ENCODE results near the gene LDB1.
A peak's percentile ranks its signal among the peaks of the same experiment; 100 is the strongest.

The LDB1 gene

DNA sequence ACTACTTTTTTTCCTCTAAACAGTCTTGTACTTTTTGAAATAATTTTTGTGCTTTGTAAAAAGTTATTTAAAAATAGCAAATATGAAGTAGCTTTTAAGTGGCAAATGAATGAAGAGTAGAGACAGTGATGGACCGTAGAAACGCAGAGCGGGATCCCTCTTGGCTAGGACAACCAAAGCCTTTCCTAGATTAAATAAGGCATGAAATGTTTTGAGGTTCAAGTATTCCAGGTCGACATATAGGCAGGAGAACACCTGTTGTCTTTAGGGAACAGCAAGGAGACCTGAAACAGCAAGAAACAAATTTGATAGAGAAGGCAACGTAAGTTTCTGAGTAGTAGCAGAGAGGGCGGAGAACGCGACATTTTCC lies 12.0 kb upstream of the LDB1 start:
- no peak for TF ChIP-seq Cebpa-rat (IDR thresholded peaks at IDR 0.05)
- Histone ChIP-seq H3K27me3 (no peaks in the 10 kb centered on the region), H4K20me1 (peaks cover 28 to 39% (median 36%) of the 10 kb centered on the region in 11 experiments; a peak in 21 of 22 replicates), H3K4me2 (peak overlapping the region; percentile 30 to 94 (median 54); a peak in 21 of 22 replicates), H3K27ac (peak overlapping the region in 2 of 11 experiments; percentile 1 to 27; a peak in 3 of 22 replicates), H3K4me1 (peaks cover 21 to 40% (median 30%) of the 10 kb centered on the region in 10 experiments), H3K4me3 (peak overlapping the region; percentile 69 to 100 (median 94); a peak in 19 of 20 replicates), H3K36me3 (peaks cover 0 to 32% (median 23%) of the 10 kb centered on the region in 11 experiments; a peak in 16 of 22 replicates), H3K9ac (peak overlapping the region in 9 of 11 experiments; percentile 93 to 100 (median 99); a peak in 14 of 22 replicates), H3K9me3 (replicated peaks in 1 of 11) (no peaks in the 10 kb centered on the region)

DNA sequence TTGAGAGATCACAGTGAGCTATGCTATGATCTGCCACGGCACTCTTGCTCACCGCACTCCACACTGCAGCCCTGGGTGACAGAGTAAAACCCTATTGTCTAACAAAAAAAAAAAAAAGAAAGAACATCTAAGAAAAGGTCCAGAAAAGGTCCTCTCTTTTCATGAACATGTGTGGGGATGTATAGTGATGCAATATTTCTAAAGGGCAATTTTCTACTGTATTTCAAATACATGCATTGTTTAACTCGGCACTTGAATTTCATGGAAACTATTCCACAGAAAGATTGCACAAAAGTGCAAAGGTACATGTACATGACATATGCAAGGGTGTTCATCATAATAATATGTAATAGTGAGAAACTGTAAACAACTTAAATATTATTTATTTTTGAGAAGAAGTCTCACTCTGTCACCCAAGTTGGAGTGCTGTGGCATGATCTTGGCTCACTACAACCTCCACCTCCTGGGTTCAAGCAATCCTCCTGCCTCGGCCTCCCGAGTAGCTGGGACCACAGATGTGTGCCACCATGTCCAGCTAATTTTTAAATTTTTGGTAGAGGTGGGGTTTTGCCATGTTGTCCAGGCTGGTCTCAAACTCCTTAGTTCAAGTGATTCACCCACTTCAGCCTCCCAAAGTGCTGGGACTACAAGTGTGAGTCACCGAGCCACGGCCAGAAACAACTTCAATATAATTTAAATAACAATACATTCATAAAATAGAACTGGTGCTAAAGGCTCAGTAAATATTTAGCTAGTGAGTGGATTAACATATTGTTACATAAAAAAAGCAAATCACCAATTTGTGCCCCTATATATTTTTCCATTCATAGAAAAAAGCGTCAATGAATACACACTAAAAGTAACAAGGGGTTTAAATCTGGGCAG lies 11.4 kb upstream of the LDB1 start:
- H3K4me2 ChIP-seq = peak overlapping the region in 3 of 11 experiments; percentile 55 to 58 (median 55); a peak in 4 of 22 replicates
- peaks cover 24 to 33% (median 29%) of the 10 kb centered on the region in 11 experiments; a peak in 21 of 22 replicates for H4K20me1 ChIP-seq
- no peak for TF ChIP-seq Cebpa-rat (IDR thresholded peaks at IDR 0.05)
- no peaks in the 10 kb centered on the region for H3K9me3 ChIP-seq (replicated peaks in 1 of 11)
- no peak overlapping the region for H3K4me3 ChIP-seq
- peak overlapping the region in 1 of 11 experiments; percentile 27; a peak in 1 of 22 replicates for H3K27ac ChIP-seq
- peaks cover 0 to 26% (median 17%) of the 10 kb centered on the region in 11 experiments; a peak in 14 of 22 replicates for H3K36me3 ChIP-seq
- peaks cover 21 to 37% (median 30%) of the 10 kb centered on the region in 10 experiments for H3K4me1 ChIP-seq
- H3K27me3 ChIP-seq = no peaks in the 10 kb centered on the region
- H3K9ac ChIP-seq = no peak overlapping the region; a peak in 1 of 22 replicates

DNA sequence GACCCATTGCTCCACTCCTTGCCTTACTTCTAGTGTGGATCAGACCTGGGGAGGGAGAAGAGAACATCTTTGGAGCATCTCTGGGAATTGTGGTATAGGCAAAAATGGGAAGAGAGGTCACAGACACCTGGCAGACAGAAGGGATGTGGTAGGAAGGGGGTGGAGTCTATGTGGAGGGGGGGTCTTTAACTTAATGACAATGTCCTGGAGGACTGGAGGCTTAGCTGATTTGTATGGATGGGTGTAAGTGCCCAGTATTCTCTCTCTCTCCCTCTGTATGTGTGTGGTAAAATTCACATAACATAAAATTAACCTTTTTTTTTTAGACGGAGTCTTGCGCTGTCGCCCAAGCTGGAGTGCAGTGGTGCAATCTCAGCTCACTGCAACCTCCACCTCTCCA lies 3.1 kb upstream of the LDB1 start:
- Histone ChIP-seq H3K9me3 (replicated peaks in 1 of 11) (no peaks in the 10 kb centered on the region), H3K4me1 (peaks cover 19 to 45% (median 40%) of the 10 kb centered on the region in 10 experiments), H3K27me3 (no peaks in the 10 kb centered on the region), H3K4me3 (no peak overlapping the region), H3K9ac (no peak overlapping the region), H3K36me3 (no peaks in the 10 kb centered on the region), H3K27ac (no peak overlapping the region), H3K4me2 (peak overlapping the region in 8 of 11 experiments; percentile 1 to 99 (median 96); a peak in 11 of 22 replicates), H4K20me1 (peaks cover 0 to 8% (median 0%) of the 10 kb centered on the region in 11 experiments; a peak in 3 of 22 replicates)
- TF ChIP-seq Cebpa-rat (IDR thresholded peaks at IDR 0.05) = no peak

DNA sequence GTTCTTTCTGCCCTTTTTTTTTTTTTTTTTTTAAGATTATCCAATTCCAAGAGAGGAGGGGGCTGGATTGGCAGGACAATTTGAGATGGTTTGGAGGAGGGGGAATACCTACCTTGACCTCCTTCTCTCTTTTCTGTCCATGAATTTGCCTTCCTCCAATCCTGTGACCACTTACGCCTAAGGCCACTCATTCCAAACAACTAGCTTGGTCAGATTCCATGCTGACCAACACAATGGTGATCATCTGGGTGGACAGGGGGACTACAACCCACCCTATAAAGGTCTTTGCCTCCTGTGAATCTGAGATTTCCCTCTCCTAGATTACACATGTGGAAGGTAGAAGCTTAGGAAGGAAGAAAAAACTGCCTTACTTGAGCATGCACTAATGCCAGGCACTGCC lies 2.3 kb upstream of the LDB1 start:
- peak overlapping the region in 8 of 11 experiments; percentile 95 to 100 (median 97); a peak in 14 of 22 replicates for H3K4me2 ChIP-seq
- no peak for TF ChIP-seq Cebpa-rat (IDR thresholded peaks at IDR 0.05)
- H3K9me3 ChIP-seq (replicated peaks in 1 of 11) = no peaks in the 10 kb centered on the region
- H3K36me3 ChIP-seq = no peaks in the 10 kb centered on the region
- peak overlapping the region in 1 of 11 experiments; percentile 95; a peak in 1 of 22 replicates for H3K9ac ChIP-seq
- peaks cover 0 to 14% (median 0%) of the 10 kb centered on the region in 11 experiments; a peak in 4 of 22 replicates for H4K20me1 ChIP-seq
- H3K4me3 ChIP-seq = no peak overlapping the region
- H3K27ac ChIP-seq = peak overlapping the region in 3 of 11 experiments; percentile 97 to 98 (median 97); a peak in 3 of 22 replicates
- no peaks in the 10 kb centered on the region for H3K27me3 ChIP-seq
- peaks cover 27 to 53% (median 48%) of the 10 kb centered on the region in 10 experiments for H3K4me1 ChIP-seq

DNA sequence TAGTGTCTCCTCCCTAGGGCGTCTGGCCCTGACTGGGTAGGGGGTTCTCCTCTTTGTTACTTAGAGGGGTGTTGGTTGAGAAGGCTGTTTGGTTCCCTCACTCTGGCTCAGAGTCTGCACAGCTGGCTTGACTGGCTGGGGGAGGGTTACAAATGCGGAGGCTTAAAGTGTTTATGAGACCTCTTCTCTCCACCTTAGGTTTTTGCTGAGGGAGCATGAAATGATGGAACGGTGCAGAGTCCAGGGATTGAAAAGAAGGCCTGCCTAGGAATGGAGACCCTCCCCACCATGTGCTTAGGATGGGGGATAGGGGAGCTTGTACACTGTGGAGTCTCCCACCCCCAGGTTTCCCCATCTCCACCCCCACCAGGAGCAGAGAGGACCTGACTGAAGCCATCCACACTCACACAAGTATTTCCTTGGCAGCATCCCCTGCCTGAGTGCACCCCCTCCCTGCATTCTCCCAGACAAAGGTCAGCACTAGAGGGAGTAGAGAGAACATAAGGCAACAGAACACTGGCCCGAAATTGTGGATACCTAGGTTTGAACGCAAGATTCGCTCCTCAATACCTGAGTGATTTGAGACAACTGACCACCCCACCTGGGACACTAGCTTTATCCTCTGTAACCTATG lies 1.7 kb upstream of the LDB1 start:
- H3K9ac ChIP-seq = peak overlapping the region in 9 of 11 experiments; percentile 90 to 99 (median 97); a peak in 17 of 22 replicates
- H3K27me3 ChIP-seq = no peaks in the 10 kb centered on the region
- peak overlapping the region; percentile 95 to 100 (median 97) for H3K4me2 ChIP-seq
- peak overlapping the region in 10 of 11 experiments; percentile 86 to 98 (median 94); a peak in 19 of 22 replicates for H3K27ac ChIP-seq
- H3K9me3 ChIP-seq (replicated peaks in 1 of 11) = no peaks in the 10 kb centered on the region
- TF ChIP-seq Cebpa-rat (IDR thresholded peaks at IDR 0.05) = no peak
- peaks cover 33 to 59% (median 54%) of the 10 kb centered on the region in 10 experiments for H3K4me1 ChIP-seq
- no peaks in the 10 kb centered on the region for H3K36me3 ChIP-seq
- peaks cover 0 to 20% (median 0%) of the 10 kb centered on the region in 11 experiments; a peak in 4 of 22 replicates for H4K20me1 ChIP-seq
- peak overlapping the region; percentile 82 to 97 (median 92); a peak in 19 of 20 replicates for H3K4me3 ChIP-seq

DNA sequence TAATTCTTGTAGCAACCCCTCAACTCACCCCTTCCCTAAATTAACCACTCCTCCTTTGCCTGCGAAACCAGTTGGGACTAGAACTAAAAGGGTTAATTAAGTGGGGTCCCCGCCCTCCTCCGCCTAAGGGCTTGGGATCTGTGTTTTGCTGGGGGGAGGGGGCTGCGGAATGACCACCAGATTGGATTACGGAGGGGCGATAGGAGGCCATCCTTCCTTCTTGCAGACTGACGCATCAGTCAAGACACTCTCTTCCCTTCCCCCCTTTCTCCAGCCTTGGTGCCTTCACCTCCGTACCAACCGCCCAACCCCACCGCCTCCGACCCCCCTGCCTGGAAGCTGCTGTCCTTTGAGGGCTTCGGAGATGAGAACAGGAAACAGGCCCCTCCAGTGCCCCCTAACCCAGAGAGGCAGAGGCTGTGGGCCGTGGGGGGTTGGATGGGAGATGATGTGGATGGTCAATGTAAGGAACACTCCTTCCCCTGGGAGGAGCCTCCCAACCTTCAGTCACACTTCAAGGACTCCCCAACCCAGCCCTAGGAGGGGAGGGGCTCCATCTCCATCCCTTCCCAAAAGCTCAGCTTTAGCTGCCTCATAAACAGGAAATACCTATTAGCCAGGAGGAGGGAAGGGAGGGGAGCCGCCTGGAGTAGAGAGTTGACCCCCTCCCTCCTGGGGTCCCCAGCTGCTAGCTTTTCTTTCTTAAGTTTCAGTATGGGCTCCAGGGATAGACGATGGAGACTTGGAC lies 997 bp upstream of the LDB1 start:
- peak overlapping the region; percentile 86 to 98 (median 92); a peak in 21 of 22 replicates for H3K27ac ChIP-seq
- no peaks in the 10 kb centered on the region for H3K27me3 ChIP-seq
- H3K4me2 ChIP-seq = peak overlapping the region; percentile 95 to 100 (median 97)
- peaks cover 0 to 27% (median 0%) of the 10 kb centered on the region in 11 experiments; a peak in 5 of 22 replicates for H4K20me1 ChIP-seq
- no peaks in the 10 kb centered on the region for H3K9me3 ChIP-seq (replicated peaks in 1 of 11)
- peak overlapping the region; percentile 82 to 97 (median 92) for H3K4me3 ChIP-seq
- TF ChIP-seq Cebpa-rat (IDR thresholded peaks at IDR 0.05) = no peak
- H3K36me3 ChIP-seq = no peaks in the 10 kb centered on the region
- H3K9ac ChIP-seq = peak overlapping the region; percentile 90 to 99 (median 96)
- H3K4me1 ChIP-seq = peaks cover 40 to 66% (median 60%) of the 10 kb centered on the region in 10 experiments

DNA sequence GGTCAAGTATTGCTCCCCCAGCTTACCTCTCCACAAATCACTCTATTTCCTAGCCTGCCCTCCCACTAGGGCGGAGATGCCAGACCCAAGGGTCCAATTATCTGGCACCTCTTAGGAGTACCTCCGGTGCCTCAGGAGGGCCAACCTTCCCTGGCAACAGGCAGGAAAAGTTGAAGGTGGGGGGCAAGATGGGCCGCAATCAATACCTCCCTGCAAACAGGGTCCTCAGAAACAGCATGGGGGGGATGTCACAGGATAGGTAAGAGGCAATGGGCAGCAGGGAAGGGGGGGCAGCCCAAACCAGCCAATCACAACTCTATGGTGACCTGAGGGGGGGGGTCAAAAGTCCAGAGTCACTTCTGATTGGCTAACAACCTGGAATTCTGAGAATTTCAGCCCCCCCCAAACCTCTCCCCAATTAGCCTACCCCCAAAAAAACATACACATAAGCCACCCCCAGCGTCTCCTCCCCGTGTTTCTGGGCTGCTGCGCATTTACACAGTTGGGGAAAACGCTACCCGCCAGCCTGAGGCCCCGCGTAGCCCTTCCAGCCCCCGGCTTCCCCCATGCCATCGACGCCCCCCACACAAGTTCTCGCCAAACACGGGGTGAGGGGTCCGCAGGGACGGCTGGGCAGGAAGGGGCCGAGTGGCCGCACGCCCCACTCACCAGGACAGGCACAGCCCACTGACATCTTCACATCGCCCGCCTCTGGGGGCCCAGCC lies 589 bp downstream of the LDB1 start:
- H4K20me1 ChIP-seq = peaks cover 0 to 38% (median 0%) of the 10 kb centered on the region in 11 experiments; a peak in 5 of 22 replicates
- H3K4me3 ChIP-seq = peak overlapping the region; percentile 82 to 97 (median 92)
- H3K4me1 ChIP-seq = peaks cover 52 to 78% (median 72%) of the 10 kb centered on the region in 10 experiments
- no peak for TF ChIP-seq Cebpa-rat (IDR thresholded peaks at IDR 0.05)
- H3K36me3 ChIP-seq = no peaks in the 10 kb centered on the region
- H3K27me3 ChIP-seq = no peaks in the 10 kb centered on the region
- H3K27ac ChIP-seq = peak overlapping the region; percentile 86 to 98 (median 92)
- H3K9ac ChIP-seq = peak overlapping the region; percentile 90 to 99 (median 96)
- H3K9me3 ChIP-seq (replicated peaks in 1 of 11) = no peaks in the 10 kb centered on the region
- peak overlapping the region; percentile 95 to 100 (median 97) for H3K4me2 ChIP-seq
